Retinal pigment epithelial cell (primary cell): ENCODE measurements around the gene HOXB6.

ENCODE experiments used
- DNase-seq: peaks from one replicate; pipeline ENCODE4 v3.0.0-alpha.2; 2010; ENCODE audit warnings: low read depth
- H3K4me3 ChIP-seq: 2 replicates; pipeline ENCODE4 v1.5.1; 2011; ENCODE audit warnings: mild to moderate bottlenecking, low read length, control low read depth, moderate library complexity
- TF ChIP-seq, protein P1 (sequence below): conservative IDR thresholded peaks from 2 replicates; pipeline ENCODE4 v1.5.1; 2011; ENCODE audit warnings: low read depth, low read length, control low read depth, inconsistent platforms

Gene HOXB6

DNA sequence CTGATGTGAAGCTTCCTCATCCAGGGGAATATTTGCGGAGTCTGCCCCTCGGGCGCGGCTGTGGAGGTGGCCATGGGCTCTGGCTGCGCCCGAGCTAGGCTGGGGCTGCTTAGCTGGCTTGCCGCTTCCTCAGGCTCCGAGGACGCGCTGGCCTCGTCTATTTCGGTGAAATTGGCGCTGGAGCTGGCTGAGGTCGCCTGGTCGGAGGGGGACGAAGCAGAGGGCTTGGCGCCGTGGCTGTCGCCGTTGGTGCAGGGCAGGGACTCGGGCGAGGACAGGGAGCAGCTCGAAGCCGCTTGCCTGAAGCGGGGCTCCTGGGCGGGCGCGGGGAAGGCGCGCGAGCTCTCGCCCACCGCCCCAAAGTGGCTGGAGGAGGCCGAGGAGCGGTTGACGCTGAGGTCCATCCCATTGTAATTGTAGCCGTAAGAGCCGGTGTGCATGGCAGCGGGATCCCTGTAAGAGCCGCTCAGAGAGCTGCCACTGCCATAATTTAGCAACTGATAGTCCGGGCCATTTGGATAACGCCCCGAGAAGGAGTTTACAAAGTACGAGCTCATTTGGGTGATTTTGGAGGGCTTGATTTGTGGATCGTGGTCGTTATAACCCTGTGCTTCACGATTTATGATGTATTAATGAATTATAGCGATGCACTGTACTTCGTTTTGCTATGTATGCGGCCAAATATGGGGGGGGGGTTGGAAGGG lies 11.5 kb downstream of the HOXB6 start, which contains the start of gene HOXB5:
HOXB5 (minus strand) TSS at position 654 of the 704 bp plus-strand sequence; CDS start at position 557, 97 bp downstream.
- DNase-seq = no peak
- H3K4me3 ChIP-seq = no peak within 1 kb of the TSS
- TF ChIP-seq, protein P1, sequence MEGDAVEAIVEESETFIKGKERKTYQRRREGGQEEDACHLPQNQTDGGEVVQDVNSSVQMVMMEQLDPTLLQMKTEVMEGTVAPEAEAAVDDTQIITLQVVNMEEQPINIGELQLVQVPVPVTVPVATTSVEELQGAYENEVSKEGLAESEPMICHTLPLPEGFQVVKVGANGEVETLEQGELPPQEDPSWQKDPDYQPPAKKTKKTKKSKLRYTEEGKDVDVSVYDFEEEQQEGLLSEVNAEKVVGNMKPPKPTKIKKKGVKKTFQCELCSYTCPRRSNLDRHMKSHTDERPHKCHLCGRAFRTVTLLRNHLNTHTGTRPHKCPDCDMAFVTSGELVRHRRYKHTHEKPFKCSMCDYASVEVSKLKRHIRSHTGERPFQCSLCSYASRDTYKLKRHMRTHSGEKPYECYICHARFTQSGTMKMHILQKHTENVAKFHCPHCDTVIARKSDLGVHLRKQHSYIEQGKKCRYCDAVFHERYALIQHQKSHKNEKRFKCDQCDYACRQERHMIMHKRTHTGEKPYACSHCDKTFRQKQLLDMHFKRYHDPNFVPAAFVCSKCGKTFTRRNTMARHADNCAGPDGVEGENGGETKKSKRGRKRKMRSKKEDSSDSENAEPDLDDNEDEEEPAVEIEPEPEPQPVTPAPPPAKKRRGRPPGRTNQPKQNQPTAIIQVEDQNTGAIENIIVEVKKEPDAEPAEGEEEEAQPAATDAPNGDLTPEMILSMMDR = no peak

DNA sequence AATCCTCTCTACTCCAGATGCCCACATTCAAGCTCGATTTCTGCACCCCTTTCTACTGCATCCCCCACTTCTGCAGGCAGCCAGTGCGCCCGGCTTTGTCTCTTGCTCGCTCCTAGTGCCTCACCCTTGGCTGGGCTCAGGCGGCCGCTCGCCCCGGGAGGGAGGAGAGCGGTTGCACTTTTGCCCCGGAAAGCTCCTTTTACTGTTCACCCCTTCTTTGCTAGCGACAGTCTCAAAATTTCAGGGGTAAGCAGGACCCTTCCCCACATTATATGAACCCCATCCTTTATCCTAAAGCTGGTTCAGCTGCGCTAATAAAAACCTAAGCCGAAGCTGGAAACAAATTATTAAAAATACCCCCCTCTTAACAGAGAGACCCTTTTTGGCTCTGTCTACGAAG lies 12.2 kb downstream of the HOXB6 start:
- TF ChIP-seq, protein P1 = no peak
- DNase-seq = no peak
- H3K4me3 ChIP-seq = no peak overlapping the region

DNA sequence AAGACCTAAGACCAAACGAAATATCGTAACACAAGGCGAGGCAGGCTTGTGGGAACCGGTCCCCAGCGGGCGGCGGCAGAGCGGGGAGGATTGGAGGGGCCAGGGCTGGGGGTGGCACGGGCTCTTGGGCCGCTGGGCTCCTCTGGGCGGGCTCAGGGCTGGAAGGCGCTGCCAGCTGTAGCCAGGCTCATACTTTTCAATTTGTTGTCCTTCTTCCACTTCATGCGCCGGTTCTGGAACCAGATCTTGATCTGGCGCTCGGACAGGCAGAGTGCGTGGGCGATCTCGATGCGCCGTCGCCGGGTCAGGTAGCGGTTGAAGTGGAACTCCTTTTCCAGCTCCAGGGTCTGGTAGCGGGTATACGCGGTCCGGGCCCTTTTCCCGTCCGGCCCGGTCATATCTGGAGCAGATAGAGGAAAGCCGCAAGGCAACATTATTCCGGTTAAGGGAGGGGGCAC lies 12.7 kb downstream of the HOXB6 start:
- no peak overlapping the region for H3K4me3 ChIP-seq
- DNase-seq = no peak
- TF ChIP-seq, protein P1 = no peak

DNA sequence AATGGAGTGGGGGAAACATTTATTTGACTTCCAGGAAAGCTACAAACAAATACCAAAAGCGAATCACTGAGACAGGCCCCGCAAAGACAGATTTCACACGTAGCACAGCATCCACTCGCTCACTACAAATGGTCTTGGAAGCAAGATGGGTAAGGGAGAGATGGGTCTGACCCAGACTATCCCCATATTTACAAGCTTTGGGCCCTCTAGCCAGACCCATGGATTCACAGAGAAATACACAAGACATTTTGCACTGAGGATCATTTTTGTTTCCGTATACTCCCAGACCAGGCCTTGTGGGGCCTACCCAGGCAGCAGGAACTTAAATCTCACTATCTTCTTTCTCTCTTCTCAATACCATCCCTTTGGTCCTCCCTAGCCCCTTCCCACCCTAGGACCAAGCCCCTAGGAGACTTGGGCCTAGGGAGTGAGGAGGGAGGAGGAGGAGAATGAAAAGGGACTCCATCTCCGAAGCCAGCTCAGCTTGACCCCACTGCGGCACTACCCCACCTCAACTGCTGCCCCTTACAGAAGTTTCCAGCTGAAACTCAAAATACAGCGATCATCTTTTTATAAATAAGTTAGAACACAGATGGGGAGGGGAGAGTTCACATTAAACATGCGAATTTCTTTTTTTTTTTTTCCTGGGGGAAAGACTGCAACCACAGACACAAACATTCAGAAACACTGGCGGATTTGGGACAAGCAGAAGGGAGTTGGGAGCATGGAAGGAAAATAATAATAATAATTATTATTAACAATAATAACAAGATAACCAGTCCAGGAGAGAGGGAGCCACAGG lies 13.3 kb downstream of the HOXB6 start:
- no peak for DNase-seq
- no peak overlapping the region for H3K4me3 ChIP-seq
- TF ChIP-seq, protein P1 = no peak

DNA sequence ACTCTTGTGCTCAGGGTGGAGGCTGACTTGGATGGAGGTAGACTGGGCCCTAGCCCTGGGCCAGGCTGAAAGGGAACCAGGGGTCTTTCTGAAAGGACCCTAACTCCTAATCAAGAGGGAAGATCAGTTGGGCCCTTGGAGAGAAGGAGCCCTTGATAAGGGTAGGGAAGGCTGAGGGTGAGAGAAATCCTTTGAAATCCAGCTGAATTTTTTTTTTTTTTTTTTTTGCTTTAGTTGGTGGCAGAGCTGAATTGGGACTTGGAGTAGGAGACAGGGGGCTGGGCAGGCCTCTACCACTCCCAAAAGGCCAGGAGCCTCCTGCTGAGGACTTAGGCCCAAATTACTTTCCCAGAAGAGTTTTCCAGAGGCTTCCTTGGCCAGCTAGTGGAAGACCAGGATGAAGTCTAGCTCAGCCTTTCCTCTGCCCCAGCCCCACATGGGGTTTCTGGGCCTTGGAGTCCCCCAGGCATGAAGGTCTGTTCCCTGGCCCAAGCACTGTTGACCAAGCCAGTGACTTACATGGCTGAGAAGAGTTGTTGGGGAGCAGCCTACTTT lies 14.1 kb downstream of the HOXB6 start:
- TF ChIP-seq, protein P1 = no peak

DNA sequence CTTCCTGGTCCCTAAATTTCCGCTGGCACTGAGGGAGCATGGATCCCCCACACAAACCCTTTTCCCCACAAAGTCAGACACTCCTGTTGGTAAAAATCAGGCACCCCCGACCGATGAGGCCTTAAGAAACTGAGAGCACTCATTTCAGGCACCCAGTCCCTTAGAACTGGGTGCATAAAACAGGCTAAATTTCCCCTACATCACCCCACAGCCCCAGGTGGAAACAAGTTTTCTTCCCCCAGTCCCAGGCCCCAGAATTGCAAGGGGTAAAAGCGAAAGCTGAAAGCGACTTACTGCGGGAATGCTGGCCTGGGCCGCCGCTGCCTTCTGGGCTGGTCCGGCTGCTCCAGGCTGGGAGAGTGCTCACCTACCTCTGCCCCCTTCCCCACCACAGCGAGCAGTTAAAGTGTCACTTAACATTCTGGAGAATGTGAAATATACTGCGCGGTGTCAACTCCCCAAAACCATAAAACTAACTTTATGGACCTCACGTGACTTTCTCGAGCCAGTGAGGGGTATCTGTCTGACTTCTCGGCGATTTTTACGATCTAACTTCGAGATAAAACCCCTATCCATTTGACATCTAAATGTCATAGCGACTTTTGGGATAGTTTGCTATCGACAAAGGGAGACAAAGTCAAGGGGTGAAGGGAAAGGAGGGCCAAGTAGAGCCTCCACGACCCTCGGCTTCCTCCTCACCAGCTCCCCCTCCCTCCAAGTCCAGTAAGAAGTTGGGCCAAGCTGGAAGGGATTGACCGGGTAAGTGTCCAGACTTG lies 14.8 kb downstream of the HOXB6 start, which contains the start of gene HOXB3:
HOXB3 (minus strand) TSS at position 411 of the 776 bp plus-strand sequence. CDS start 37,767 bp downstream, outside the sequence.
- DNase-seq = no peak
- no peak within 1 kb of the TSS for H3K4me3 ChIP-seq
- TF ChIP-seq, protein P1 = no peak

More for the DNA sequence above, 14.1 kb downstream of the HOXB6 start:
- no peak for DNase-seq
- H3K4me3 ChIP-seq = no peak overlapping the region
